Activated CD4-positive, alpha-beta T cell treated with anti-CD3 and anti-CD28 coated beads for 36 hours (primary cell): ENCODE results near the gene TUSC2. TPM values are rescaled to one million over a fixed set of nuclear protein-coding genes. Genes with fewer than 3 reads are reported as not detected.

Experiments
- ATAC-seq: fragments of 200-7000 bp; cut with Tn5 transposase; one replicate; pipeline ENCODE4 v1.10.0; 2021; ENCODE audit warnings: mild to moderate bottlenecking, moderate library complexity
- CTCF ChIA-PET: fragments of 350-600 bp; sonication (Branson Sonifier 250); formaldehyde crosslinking; loops from one replicate; lab custom pipeline; 2021; ENCODE audit warnings: antibody characterized with exemption; lab: Charles Lee
- POLR2A ChIA-PET: fragments of 350-600 bp; sonication (Branson Sonifier 250); formaldehyde crosslinking; loops from one replicate; lab custom pipeline; 2021; ENCODE audit warnings: antibody characterized with exemption, inconsistent platforms; lab: Charles Lee
- DNase-seq: peaks from one replicate; pipeline ENCODE4 v3.0.0-alpha.2; 2020
- H3K27ac Mint-ChIP-seq: one replicate; pipeline ENCODE4 v1.8.0; 2021; ENCODE audit warnings: mixed read lengths
- H3K27me3 Mint-ChIP-seq: one replicate; pipeline ENCODE4 v1.8.0; 2021; ENCODE audit warnings: mixed read lengths
- H3K36me3 Mint-ChIP-seq: one replicate; pipeline ENCODE4 v1.8.0; 2021; ENCODE audit warnings: low read depth, mixed read lengths
- H3K4me1 Mint-ChIP-seq: one replicate; pipeline ENCODE4 v1.8.0; 2021; ENCODE audit warnings: mixed read lengths
- H3K4me3 Mint-ChIP-seq: one replicate; pipeline ENCODE4 v1.8.0; 2021; ENCODE audit warnings: mild to moderate bottlenecking, moderate library complexity, mixed read lengths
- H3K9me3 Mint-ChIP-seq: one replicate; pipeline ENCODE4 v1.8.0; 2021; ENCODE audit warnings: low read depth, mixed read lengths
- intact Hi-C, 2 experiments: fragments of 100-400 bp; cut with DNase I in 1 of 2; cut with micrococcal nuclease in 1 of 2; formaldehyde crosslinking; loops; one replicate each; pipeline versions ENCODE4 v1.14.2 to v1.15.1; 2022 to 2024; cut with DNase I, micrococcal nuclease
- total RNA-seq, 2 experiments: library from RNA; stranded (reverse); gene quantifications; one replicate each; pipeline ENCODE4 v1.2.3, GENCODE V29; 2021

The TUSC2 gene, protein sequence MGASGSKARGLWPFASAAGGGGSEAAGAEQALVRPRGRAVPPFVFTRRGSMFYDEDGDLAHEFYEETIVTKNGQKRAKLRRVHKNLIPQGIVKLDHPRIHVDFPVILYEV
- total RNA-seq: 10 to 100 TPM; 15.0 to 17.1 TPM

DNA sequence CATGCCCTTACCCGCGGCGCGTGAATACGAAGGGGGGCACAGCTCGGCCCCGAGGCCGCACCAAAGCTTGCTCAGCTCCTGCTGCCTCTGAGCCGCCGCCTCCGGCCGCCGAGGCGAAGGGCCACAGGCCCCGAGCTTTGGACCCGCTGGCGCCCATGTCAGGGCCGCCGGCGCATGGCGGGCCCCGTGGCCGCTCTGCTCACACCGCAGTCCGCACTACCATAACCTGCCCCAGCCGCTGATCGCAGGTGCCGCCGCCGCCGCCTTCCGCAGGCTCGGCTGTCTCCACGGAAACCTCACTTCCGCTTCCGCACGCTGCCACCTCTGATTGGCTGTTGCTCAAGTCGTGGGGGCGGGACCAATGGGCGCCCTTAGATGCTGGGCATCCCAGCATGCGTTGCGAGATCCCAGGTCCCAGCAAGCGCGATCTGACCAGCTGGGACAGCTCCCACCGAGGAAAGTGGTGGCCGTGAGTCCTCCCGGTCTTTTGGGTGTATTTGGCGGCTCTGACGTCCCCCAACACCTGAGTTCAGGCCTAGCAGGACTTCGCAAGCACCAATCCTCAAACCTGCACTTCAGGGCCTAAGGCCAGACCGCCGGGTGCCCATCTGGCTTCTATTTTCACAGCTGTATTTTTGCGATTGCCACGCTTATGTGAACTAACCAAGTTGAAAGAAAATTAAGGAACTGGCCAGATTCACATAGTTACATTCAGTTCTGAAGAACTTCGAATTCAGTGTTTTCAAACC lies at the start of gene TUSC2:
TSS of gene TUSC2 (minus strand) at position 281 of the 749 bp plus-strand sequence. CDS start at position 157, 124 bp downstream.
- peak; percentile 95 for ATAC-seq
- peaks cover 20% of the 10 kb centered on the region for H3K4me1 Mint-ChIP-seq
- ChIA-PET CTCF (interaction anchor here (0.6 to 3.6 kb wide), 17 partner anchors 9 to 617 kb away, joined by 3 to 18 read pairs (median 4); partner anchors contain the start of genes HYAL3, IFRD2, NAA80 and RASSF1), POLR2A (interaction anchor here (1.6 kb wide), 2 partner anchors 9 to 12 kb away, joined by 3 to 18 read pairs; partner anchors contain the start of gene RASSF1)
- no peaks in the 10 kb centered on the region for H3K27me3 Mint-ChIP-seq
- peak within 1 kb of the TSS; percentile 76 for H3K27ac Mint-ChIP-seq
- H3K4me3 Mint-ChIP-seq: peak within 1 kb of the TSS; percentile 83
- peaks cover 33% of the 10 kb centered on the region for H3K36me3 Mint-ChIP-seq
- H3K9me3 Mint-ChIP-seq: no peaks in the 10 kb centered on the region
- peak; percentile 98 for DNase-seq
- intact Hi-C loops: loop anchor here (1.0 to 10.0 kb wide), 4 partner anchors 9 to 91 kb away; partner anchors contain the start of genes GNAI2 (in 1 of the 2), IFRD2 (in 1 of the 2) and LSMEM2 (in 1 of the 2)

DNA sequence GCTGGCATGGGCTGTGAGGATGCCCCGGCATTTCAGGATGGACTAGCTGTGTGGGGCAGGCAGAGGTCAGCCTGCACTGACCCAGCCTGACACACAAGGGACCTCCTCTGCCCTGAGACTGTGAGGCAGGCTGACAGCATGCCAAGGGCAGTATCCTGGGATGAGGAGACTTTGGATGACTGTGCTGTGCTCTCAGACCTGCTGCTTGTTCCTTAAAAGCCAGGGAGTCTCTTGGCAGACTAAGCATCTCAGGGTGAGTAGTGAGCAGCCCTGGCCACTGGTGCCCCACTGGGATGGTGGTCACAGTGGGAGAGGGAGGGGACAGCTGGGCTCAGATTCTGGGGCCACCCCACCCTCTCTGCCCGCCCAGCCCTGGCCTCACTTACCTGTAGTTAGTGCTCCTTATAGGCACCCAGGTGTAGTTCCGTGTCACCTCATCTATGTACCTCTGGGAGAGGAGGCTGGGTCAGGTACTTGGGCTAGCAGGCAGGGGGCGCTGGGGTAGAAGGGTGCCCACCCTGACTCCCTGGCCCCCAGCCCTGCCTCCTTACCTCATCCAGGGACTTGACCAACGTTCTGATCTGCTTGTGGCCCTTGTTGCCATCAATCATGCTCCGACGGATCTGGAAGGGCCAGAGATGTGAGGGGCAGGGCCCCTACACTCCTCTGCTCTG lies 47.4 kb upstream of the TUSC2 start:
- ChIA-PET POLR2A (no interaction called here), CTCF (no interaction called here)
- intact Hi-C loops: no loop called here
- H3K36me3 Mint-ChIP-seq: no peaks in the 10 kb centered on the region
- H3K9me3 Mint-ChIP-seq: no peaks in the 10 kb centered on the region
- no peak overlapping the region for H3K4me3 Mint-ChIP-seq
- ATAC-seq (peak; percentile 26), DNase-seq (no peak)
- no peaks in the 10 kb centered on the region for H3K27me3 Mint-ChIP-seq
- H3K27ac Mint-ChIP-seq: no peak overlapping the region
- peaks cover 8% of the 10 kb centered on the region for H3K4me1 Mint-ChIP-seq

DNA sequence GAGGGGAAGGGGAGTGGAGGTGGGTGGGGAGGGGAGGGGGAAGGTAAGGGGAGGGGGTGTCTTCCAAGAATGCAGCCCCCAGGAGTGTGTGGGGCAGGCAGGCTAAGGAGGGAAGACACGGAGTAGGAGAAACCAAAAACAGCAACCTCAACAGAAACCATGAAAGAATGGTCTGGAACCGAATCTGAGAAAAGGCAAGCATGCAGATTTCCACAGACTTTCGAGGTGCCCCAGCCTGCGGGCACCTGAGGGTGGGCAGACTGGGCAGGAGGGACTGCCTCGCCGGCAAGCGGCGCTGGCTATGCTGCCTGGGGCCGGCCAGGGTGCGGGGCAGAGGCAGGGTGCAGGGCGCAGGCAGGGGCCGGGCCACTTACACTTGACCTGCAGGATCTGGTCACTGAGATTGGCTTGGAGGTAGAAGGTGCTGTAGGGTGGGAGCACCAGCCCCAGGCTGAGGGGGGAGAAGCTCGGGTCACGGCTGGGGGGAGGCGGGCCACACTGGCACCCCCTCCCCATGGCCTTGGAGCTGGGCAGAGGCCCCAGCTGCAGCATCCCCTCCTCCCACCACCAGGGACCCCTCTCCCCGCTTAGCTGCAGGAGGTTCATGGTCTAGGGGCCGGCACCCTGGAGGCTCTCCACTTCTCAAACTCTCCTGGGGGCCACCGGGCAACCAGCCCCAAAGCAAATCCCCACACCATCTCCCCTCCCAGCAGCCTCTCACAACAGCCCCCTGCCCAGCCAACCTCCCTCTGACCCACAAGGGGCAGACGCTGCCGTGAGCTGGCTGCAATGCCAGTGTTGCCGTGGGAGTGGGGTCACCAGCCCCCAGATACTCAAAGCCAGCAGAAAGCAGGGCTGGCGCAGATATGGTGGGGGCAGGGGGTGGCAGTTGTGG lies 46.6 kb upstream of the TUSC2 start:
- Mint-ChIP-seq H3K36me3 (no peaks in the 10 kb centered on the region), H3K27ac (no peak overlapping the region), H3K4me3 (no peak overlapping the region), H3K4me1 (peaks cover 8% of the 10 kb centered on the region), H3K9me3 (no peaks in the 10 kb centered on the region), H3K27me3 (no peaks in the 10 kb centered on the region)
- DNase-seq (no peak), ATAC-seq (no peak)
- intact Hi-C loops: no loop called here
- CTCF ChIA-PET: no interaction called here
- POLR2A ChIA-PET: no interaction called here

DNA sequence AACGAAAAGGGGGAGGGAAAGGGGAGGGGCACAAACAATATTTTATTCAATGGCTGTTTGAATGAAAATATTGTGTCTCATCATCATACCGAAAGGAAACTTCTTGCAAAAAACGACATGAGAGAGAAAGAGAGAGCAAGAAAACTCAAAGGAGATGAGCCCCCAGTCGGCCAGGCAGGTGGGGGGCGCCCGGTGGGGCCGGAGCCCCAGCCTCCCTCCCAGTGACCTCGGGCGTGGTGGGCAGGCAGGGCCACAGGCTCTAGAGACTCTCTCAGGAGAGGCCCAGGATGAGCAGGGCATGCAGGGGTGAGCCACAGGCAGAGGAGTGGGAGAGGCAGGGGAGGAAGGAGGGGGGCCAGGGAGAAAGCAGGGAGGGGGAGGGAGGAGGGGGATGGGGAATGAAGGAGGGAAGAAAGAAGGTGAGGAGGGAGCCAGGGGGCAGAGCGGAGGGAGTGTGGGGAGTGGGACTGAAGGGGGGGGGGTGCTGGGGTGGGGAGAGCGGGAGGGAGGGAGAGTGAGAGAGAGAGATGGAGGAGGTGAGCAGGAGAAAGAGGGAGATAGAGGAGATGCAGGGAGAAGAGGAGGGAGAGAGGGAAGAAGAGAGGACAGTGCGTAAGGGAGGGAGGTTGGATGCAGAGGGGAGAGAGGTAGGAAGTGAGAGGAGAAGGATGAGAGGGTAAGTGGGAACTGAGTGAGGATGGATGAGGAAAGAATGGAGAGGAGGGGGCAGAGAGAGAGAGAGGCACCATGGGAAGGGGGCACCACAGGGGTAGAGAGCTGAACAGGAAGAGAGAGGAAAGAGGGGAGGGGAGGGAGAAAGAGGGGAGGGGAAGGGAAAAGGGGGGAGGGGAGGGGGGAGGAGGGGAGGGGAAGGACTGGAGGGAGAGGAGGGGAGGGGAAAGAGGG lies 45.4 kb upstream of the TUSC2 start:
- ATAC-seq (no peak), DNase-seq (no peak)
- POLR2A ChIA-PET: no interaction called here
- CTCF ChIA-PET: no interaction called here
- no peaks in the 10 kb centered on the region for H3K27me3 Mint-ChIP-seq
- H3K4me3 Mint-ChIP-seq: no peak overlapping the region
- peaks cover 8% of the 10 kb centered on the region for H3K4me1 Mint-ChIP-seq
- no peak overlapping the region for H3K27ac Mint-ChIP-seq
- no peaks in the 10 kb centered on the region for H3K9me3 Mint-ChIP-seq
- H3K36me3 Mint-ChIP-seq: no peaks in the 10 kb centered on the region
- intact Hi-C loops: no loop called here

DNA sequence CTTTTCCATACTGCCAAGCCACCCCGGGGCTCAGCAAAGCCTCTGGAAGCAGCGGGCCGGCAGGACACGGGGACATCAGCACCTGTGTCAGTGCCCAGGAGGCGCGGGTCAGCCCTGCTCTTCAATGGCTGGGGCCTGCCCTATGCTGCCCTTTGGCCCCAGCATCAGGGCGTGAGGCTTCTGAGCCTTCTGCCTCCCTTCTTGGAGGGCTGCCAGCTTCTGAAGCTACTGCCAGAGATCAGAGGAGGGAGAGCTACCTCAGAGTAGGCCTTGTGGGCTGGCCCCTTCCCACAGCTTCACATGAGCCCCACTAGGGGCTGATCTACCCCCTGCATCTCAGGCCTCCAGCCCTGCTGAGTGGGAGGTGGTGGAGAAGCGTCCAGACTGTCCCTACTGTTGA lies 44.3 kb upstream of the TUSC2 start:
- CTCF ChIA-PET: no interaction called here
- ATAC-seq (peak; percentile 14), DNase-seq (no peak)
- POLR2A ChIA-PET: no interaction called here
- Mint-ChIP-seq H3K36me3 (no peaks in the 10 kb centered on the region), H3K4me1 (peaks cover 8% of the 10 kb centered on the region), H3K9me3 (no peaks in the 10 kb centered on the region), H3K27ac (no peak overlapping the region), H3K4me3 (no peak overlapping the region), H3K27me3 (no peaks in the 10 kb centered on the region)
- intact Hi-C loops: no loop called here

DNA sequence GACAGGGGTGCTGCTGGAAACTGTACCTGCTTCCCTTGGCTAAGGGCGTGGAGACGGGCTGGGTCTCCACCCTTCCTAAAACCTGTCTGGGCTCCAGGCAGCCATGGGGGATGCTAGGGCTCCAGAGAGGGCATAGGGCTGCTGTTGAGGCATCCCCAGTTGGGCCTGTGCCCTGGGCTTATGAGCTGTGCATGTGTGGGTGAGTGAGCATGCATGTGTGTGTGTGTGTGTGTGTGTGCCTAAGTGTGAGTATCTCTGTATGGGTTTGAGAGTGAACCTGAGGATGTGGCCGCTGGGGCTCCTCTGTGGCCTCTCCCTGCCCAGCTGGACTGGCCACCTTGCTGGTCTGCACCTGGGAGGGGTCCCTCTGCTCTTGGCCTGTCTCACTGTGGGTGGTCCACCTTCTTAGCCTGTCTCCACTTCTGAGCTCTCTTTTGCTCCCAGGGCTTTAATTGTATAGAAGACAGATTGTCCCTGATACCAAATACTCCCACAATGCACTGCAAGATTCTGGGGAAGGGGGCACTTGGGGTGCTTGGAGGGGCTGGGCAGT lies 43.2 kb upstream of the TUSC2 start:
- Mint-ChIP-seq H3K9me3 (no peaks in the 10 kb centered on the region), H3K27me3 (no peaks in the 10 kb centered on the region), H3K36me3 (no peaks in the 10 kb centered on the region), H3K4me1 (peaks cover 11% of the 10 kb centered on the region), H3K4me3 (no peak overlapping the region), H3K27ac (no peak overlapping the region)
- peak; percentile 10 for ATAC-seq
- ChIA-PET CTCF (no interaction called here), POLR2A (no interaction called here)
- no peak for DNase-seq
- intact Hi-C loops: no loop called here

DNA sequence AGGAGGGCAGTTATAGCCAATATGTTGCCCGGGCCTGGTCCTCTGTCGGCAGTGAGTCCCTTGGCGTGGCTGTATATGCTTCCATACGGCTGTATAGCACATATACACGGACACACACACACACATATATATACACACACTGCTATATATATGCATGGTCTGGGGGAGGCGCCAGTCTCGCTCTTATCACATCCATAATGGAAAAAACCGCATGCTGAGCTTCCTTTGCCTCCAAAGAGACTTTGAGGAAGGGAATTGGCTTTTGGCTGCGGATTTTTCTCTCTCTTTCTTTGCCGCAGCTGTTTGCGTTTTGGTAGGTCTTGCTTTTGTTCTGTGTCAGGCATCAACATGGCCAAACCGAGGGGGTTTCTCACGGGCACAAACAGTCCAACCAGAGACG lies 42.6 kb upstream of the TUSC2 start:
- no peaks in the 10 kb centered on the region for H3K9me3 Mint-ChIP-seq
- ChIA-PET CTCF (interaction anchor here (0.7 kb wide), 2 partner anchors 94 to 172 kb away, joined by 3 to 4 read pairs; no protein-coding TSS in a partner anchor), POLR2A (no interaction called here)
- intact Hi-C loops: no loop called here
- DNase-seq (no peak), ATAC-seq (peak; percentile 35)
- H3K4me3 Mint-ChIP-seq: no peak overlapping the region
- no peaks in the 10 kb centered on the region for H3K27me3 Mint-ChIP-seq
- H3K4me1 Mint-ChIP-seq: peaks cover 18% of the 10 kb centered on the region
- no peak overlapping the region for H3K27ac Mint-ChIP-seq
- H3K36me3 Mint-ChIP-seq: no peaks in the 10 kb centered on the region

DNA sequence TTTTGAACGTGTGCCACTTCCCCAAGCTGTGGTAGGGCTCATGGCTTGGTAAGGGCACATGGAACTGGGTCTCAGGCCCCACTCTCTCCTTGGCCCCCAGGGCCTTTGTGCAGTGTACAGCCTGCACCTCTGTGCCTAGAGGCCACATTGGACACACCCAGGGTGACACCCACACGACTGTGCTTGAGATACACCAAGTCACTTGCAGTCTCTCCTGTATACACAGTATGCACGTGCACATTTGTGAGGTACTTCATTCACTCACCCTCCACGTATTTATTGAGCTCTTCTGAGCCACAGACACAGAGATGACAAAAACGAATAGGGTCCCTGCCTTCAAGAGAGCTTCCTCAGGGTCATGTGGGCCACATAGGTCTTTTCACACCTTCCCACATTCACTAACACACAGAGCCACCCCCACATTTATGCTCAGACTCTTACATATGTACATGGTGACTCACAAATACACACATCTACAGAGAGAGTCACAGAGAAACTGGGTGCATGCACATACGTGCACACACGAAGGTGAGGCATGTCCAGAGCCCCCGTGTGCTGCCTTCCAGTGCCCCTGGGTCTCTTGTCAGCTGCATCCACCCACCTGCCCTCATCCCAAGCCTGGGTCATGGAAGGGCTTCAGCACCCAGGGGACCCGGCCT lies 41.1 kb upstream of the TUSC2 start:
- H3K27ac Mint-ChIP-seq: no peak overlapping the region
- DNase-seq: no peak
- H3K27me3 Mint-ChIP-seq: no peaks in the 10 kb centered on the region
- CTCF ChIA-PET: no interaction called here
- intact Hi-C loops: no loop called here
- peaks cover 20% of the 10 kb centered on the region for H3K4me1 Mint-ChIP-seq
- H3K9me3 Mint-ChIP-seq: no peaks in the 10 kb centered on the region
- POLR2A ChIA-PET: no interaction called here
- ATAC-seq: no peak
- H3K36me3 Mint-ChIP-seq: no peaks in the 10 kb centered on the region
- no peak overlapping the region for H3K4me3 Mint-ChIP-seq

DNA sequence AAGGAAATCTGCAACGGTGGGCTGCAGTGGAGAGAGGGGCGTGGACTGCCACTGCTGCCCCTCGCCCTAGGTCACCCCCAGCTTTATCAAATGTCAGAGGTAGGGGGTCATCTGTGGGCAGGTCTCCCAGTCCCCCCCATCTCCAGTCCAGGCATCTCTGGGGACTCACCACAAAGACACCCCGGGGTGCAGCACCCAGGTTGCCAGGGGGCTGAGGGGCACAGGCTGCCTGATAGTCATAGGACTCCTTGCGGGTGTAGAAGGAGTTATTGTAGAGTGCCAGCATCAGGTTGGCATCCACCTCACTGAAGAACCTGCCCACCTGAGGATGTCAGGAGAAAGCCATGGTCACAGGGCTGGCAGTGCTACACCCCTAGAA lies 37.8 kb upstream of the TUSC2 start:
- H3K36me3 Mint-ChIP-seq: no peaks in the 10 kb centered on the region
- no peaks in the 10 kb centered on the region for H3K9me3 Mint-ChIP-seq
- ATAC-seq: no peak
- peak overlapping the region; percentile 72 for H3K4me3 Mint-ChIP-seq
- no peaks in the 10 kb centered on the region for H3K27me3 Mint-ChIP-seq
- no peak for DNase-seq
- ChIA-PET POLR2A (no interaction called here), CTCF (interaction anchor here (0.6 to 1.1 kb wide), 6 partner anchors 21 to 1438 kb away, joined by 3 to 4 read pairs (median 3); partner anchors contain the start of genes HYAL3 and NAA80)
- H3K4me1 Mint-ChIP-seq: peaks cover 12% of the 10 kb centered on the region
- H3K27ac Mint-ChIP-seq: peak overlapping the region; percentile 74
- intact Hi-C loops: loop anchor here (1.0 to 2.0 kb wide), 8 partner anchors 15 to 250 kb away; partner anchors contain the start of genes CYB561D2 (in 2 of the 2), NPRL2 (in 2 of the 2), C3orf18 (in 1 of the 2) and HYAL3 (in 1 of the 2)
